Parathyroid adenoma (tissue), 2 donors: ENCODE data around the gene C19orf73.

Experiments
- H2AFZ ChIP-seq: fragments of 300-600 bp; sonication (generic); one replicate; pipeline ENCODE4 v1.7.0; 2017; ENCODE audit warnings: antibody characterized with exemption, mild to moderate bottlenecking
- H3K27ac ChIP-seq: fragments of 300-600 bp; sonication (generic); one replicate; pipeline ENCODE4 v1.7.0; 2017
- H3K27me3 ChIP-seq: fragments of 300-600 bp; sonication (generic); one replicate; pipeline ENCODE4 v1.7.0; 2017; ENCODE audit warnings: low read length; ENCODE audit not compliant: control insufficient read depth, insufficient read depth
- H3K36me3 ChIP-seq: fragments of 300-600 bp; sonication (generic); one replicate; pipeline ENCODE4 v1.7.0; 2017; ENCODE audit warnings: low read length; ENCODE audit not compliant: control insufficient read depth, insufficient read depth
- H3K4me1 ChIP-seq: fragments of 300-600 bp; sonication (generic); one replicate; pipeline ENCODE4 v1.7.0; 2017; ENCODE audit warnings: control low read depth
- H3K4me2 ChIP-seq: fragments of 300-600 bp; sonication (generic); one replicate; pipeline ENCODE4 v1.7.0; 2017; ENCODE audit warnings: low read length
- H3K4me3 ChIP-seq: fragments of 300-600 bp; sonication (generic); one replicate; pipeline ENCODE4 v1.7.0; 2017; ENCODE audit warnings: low read depth, low read length
- H3K79me2 ChIP-seq: fragments of 300-600 bp; sonication (generic); one replicate; pipeline ENCODE4 v1.7.0; 2017; ENCODE audit warnings: control low read depth
- H3K9ac ChIP-seq: fragments of 300-600 bp; sonication (generic); one replicate; pipeline ENCODE4 v1.7.0; 2017; ENCODE audit warnings: mild to moderate bottlenecking
- H3K9me3 ChIP-seq: fragments of 300-600 bp; sonication (generic); one replicate; pipeline ENCODE4 v1.7.0; 2017; ENCODE audit warnings: low read length; ENCODE audit not compliant: control insufficient read depth
- CTCF ChIP-seq: fragments of 300-600 bp; sonication (generic); IDR thresholded peaks from one replicate; pipeline ENCODE4 v1.7.0; 2017; ENCODE audit warnings: antibody characterized with exemption, mild to moderate bottlenecking
- donor health status: primary hyperparathyroidism.

C19orf73 gene

GRCh38 chr19:49101160-49101559 lies 17.8 kb downstream of the C19orf73 start:
- TF ChIP-seq CTCF, result no peak
- Histone ChIP-seq H3K4me2 (no peak overlapping the region), H3K27ac (no peak overlapping the region), H3K79me2 (peaks cover 20% of the 10 kb centered on the region), H3K4me3 (no peak overlapping the region), H3K9me3 (no peaks in the 10 kb centered on the region), H2AFZ (no peak overlapping the region), H3K36me3 (no peaks in the 10 kb centered on the region), H3K9ac (no peak overlapping the region), H3K4me1 (no peaks in the 10 kb centered on the region), H3K27me3 (no peaks in the 10 kb centered on the region)

GRCh38 chr19:49098795-49099194 lies 20.1 kb downstream of the C19orf73 start:
- Histone ChIP-seq H3K9me3 (no peaks in the 10 kb centered on the region), H3K4me1 (no peaks in the 10 kb centered on the region), H3K27ac (no peak overlapping the region), H3K27me3 (no peaks in the 10 kb centered on the region), H3K79me2 (peaks cover 23% of the 10 kb centered on the region), H3K36me3 (no peaks in the 10 kb centered on the region), H2AFZ (no peak overlapping the region), H3K4me2 (no peak overlapping the region), H3K4me3 (no peak overlapping the region), H3K9ac (no peak overlapping the region)
- no peak for TF ChIP-seq CTCF

DNA sequence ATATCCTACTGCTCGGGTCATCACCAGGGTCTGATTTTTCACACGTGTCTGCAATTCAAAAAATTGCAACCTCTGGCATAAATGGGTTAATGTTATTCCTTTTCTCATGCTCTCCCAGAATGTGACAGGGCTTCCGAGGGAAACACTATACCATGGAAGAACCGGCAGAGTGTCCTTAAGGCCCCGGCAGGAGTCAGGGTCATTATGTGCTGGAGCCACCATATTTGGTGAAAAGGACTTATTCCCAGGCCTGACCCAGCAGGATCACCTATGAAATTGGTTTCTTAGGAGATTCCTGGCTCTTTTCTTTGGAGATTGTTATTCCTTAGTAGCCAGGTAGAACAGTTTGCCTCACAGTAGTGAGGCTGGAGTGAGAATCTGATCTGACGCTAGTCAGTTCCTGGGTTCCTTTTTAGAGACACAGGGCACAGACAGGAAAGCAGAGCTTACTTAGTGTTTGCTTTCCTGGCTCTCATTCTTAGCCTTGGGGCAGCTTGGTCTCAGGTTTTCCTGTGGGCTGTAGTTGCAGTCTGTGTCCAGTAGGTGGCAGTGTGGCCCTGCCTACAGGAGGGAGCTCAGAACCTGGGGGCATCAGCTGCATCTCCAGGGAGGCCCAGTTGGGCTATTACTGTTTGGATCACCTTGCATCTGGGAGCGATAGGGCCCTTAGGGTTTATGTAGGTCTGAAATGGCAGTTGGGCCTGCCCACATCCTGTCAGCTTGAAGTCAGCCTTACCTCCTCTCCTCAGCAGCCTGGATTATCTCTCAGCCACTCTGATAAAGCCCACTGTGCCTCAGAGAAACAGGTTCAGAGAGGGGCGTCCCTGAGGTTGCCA lies 21.3 kb downstream of the C19orf73 start:
- Histone ChIP-seq H3K79me2 (peaks cover 29% of the 10 kb centered on the region), H3K9ac (no peak overlapping the region), H2AFZ (no peak overlapping the region), H3K4me1 (no peaks in the 10 kb centered on the region), H3K27ac (no peak overlapping the region), H3K36me3 (no peaks in the 10 kb centered on the region), H3K27me3 (no peaks in the 10 kb centered on the region), H3K4me2 (no peak overlapping the region), H3K9me3 (no peaks in the 10 kb centered on the region), H3K4me3 (no peak overlapping the region)
- peak; percentile 100 for TF ChIP-seq CTCF

DNA sequence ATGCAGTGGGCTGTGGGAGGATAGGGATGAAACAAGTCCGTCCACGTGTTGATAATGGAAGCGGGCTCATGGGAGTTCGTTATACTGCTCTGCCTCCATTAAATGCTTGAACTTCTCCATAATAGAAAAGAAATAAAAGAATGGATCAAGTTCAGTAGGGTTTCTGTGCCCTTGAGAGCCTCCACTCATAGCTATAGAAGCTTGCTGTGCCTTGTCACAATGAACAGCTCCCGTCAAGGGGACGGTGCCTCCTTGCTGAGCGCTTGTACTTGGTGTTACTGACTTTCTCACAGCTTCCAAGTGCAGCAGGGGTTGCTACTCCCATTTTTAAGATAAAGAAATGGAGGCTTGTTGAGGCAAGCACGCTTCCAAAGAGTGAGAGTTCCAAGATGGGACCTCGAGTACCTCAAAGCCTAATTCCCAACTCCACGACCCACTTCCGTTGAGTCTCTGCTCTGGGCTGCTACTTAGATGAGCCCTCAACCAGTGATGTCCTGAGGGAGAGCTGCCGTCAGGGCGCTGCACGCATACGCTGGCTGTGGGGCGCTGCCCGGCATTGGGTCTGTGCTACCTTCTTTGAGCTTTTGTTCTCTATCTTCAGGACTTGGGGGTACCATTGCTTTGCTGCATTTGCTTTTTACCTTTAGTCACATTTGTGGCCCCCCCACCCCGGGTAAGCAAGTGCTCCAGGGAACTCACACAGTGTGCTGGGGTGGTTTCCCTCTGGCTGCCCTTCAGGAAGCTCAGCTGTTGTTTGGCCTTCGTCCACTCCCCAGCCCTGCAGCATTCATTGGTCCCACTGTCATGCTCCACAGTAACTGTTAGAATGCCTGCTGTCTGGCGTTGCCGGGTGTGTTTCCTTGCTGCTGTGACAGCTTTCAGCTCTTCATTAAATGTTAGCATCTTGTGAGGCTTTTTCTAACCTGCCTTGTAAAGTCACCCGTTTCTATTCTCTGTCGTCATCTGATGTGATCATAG lies 24.1 kb downstream of the C19orf73 start:
- Histone ChIP-seq H3K4me1 (no peaks in the 10 kb centered on the region), H3K36me3 (no peaks in the 10 kb centered on the region), H3K79me2 (peaks cover 37% of the 10 kb centered on the region), H3K4me3 (no peak overlapping the region), H3K27ac (no peak overlapping the region), H3K9me3 (no peaks in the 10 kb centered on the region), H3K9ac (no peak overlapping the region), H2AFZ (no peak overlapping the region), H3K27me3 (no peaks in the 10 kb centered on the region), H3K4me2 (no peak overlapping the region)
- TF ChIP-seq CTCF, result no peak
